Activated naive CD8-positive, alpha-beta T cell (primary cell): ENCODE measurements around the gene SCP2.

ENCODE experiments used
- H3K27ac Mint-ChIP-seq: one replicate; pipeline ENCODE4 v1.8.0; 2021; ENCODE audit warnings: mixed read lengths
- H3K27me3 Mint-ChIP-seq: one replicate; pipeline ENCODE4 v1.8.0; 2021; ENCODE audit warnings: mixed read lengths
- H3K36me3 Mint-ChIP-seq: one replicate; pipeline ENCODE4 v1.8.0; 2021; ENCODE audit warnings: mixed read lengths
- H3K4me1 Mint-ChIP-seq: one replicate; pipeline ENCODE4 v1.8.0; 2021; ENCODE audit warnings: low read depth, mixed read lengths
- H3K4me3 Mint-ChIP-seq: one replicate; pipeline ENCODE4 v1.8.0; 2021; ENCODE audit warnings: mild to moderate bottlenecking, mixed read lengths
- H3K9me3 Mint-ChIP-seq: one replicate; pipeline ENCODE4 v1.8.0; 2021; ENCODE audit warnings: low read depth, mixed read lengths

The SCP2 gene

GRCh38 chr1:53081384-53082066 is 154.4 kb downstream of the SCP2 start:
- no peaks in the 10 kb centered on the region for H3K4me1 Mint-ChIP-seq
- no peak overlapping the region for H3K27ac Mint-ChIP-seq
- H3K27me3 Mint-ChIP-seq, result no peaks in the 10 kb centered on the region
- no peak overlapping the region for H3K4me3 Mint-ChIP-seq
- no peaks in the 10 kb centered on the region for H3K36me3 Mint-ChIP-seq
- H3K9me3 Mint-ChIP-seq, result no peaks in the 10 kb centered on the region

- no peaks in the 10 kb centered on the region for H3K27me3 Mint-ChIP-seq
- H3K9me3 Mint-ChIP-seq, result no peaks in the 10 kb centered on the region
- H3K36me3 Mint-ChIP-seq, result no peaks in the 10 kb centered on the region
- no peaks in the 10 kb centered on the region for H3K4me1 Mint-ChIP-seq
- H3K4me3 Mint-ChIP-seq, result no peak overlapping the region
- H3K27ac Mint-ChIP-seq, result no peak overlapping the region
These were observed 155.9 kb downstream of the SCP2 start for GRCh38 chr1:53082826-53083455.

GRCh38 chr1:53083636-53084588 is 156.8 kb downstream of the SCP2 start:
- H3K27ac Mint-ChIP-seq, result no peak overlapping the region
- no peaks in the 10 kb centered on the region for H3K27me3 Mint-ChIP-seq
- no peaks in the 10 kb centered on the region for H3K36me3 Mint-ChIP-seq
- no peak overlapping the region for H3K4me3 Mint-ChIP-seq
- H3K4me1 Mint-ChIP-seq, result no peaks in the 10 kb centered on the region
- no peaks in the 10 kb centered on the region for H3K9me3 Mint-ChIP-seq

GRCh38 chr1:53084589-53084971 is 157.5 kb downstream of the SCP2 start:
- Mint-ChIP-seq H3K36me3 (no peaks in the 10 kb centered on the region), H3K4me1 (no peaks in the 10 kb centered on the region), H3K27me3 (no peaks in the 10 kb centered on the region), H3K4me3 (no peak overlapping the region), H3K27ac (no peak overlapping the region), H3K9me3 (no peaks in the 10 kb centered on the region)

GRCh38 chr1:53085405-53085804 is 158.3 kb downstream of the SCP2 start:
- Mint-ChIP-seq H3K27ac (no peak overlapping the region), H3K27me3 (no peaks in the 10 kb centered on the region), H3K9me3 (no peaks in the 10 kb centered on the region), H3K4me1 (no peaks in the 10 kb centered on the region), H3K36me3 (no peaks in the 10 kb centered on the region), H3K4me3 (no peak overlapping the region)

GRCh38 chr1:53086491-53087070 is 159.5 kb downstream of the SCP2 start:
- no peak overlapping the region for H3K27ac Mint-ChIP-seq
- H3K9me3 Mint-ChIP-seq, result no peaks in the 10 kb centered on the region
- no peaks in the 10 kb centered on the region for H3K4me1 Mint-ChIP-seq
- no peak overlapping the region for H3K4me3 Mint-ChIP-seq
- no peaks in the 10 kb centered on the region for H3K27me3 Mint-ChIP-seq
- no peaks in the 10 kb centered on the region for H3K36me3 Mint-ChIP-seq

- H3K9me3 Mint-ChIP-seq, result no peaks in the 10 kb centered on the region
- H3K4me3 Mint-ChIP-seq, result no peak overlapping the region
These were observed 160.5 kb downstream of the SCP2 start for GRCh38 chr1:53087332-53088285.

GRCh38 chr1:53088616-53089300 is 161.7 kb downstream of the SCP2 start:
- Mint-ChIP-seq H3K9me3 (no peaks in the 10 kb centered on the region), H3K4me1 (no peaks in the 10 kb centered on the region), H3K27me3 (no peaks in the 10 kb centered on the region), H3K36me3 (no peaks in the 10 kb centered on the region), H3K27ac (no peak overlapping the region), H3K4me3 (no peak overlapping the region)

More at GRCh38 chr1:53087332-53088285, 160.5 kb downstream of the SCP2 start:
- Mint-ChIP-seq H3K27me3 (no peaks in the 10 kb centered on the region), H3K4me1 (no peaks in the 10 kb centered on the region), H3K27ac (no peak overlapping the region), H3K36me3 (no peaks in the 10 kb centered on the region)

GRCh38 chr1:53089478-53090226 is 162.6 kb downstream of the SCP2 start:
- no peaks in the 10 kb centered on the region for H3K9me3 Mint-ChIP-seq
- no peak overlapping the region for H3K4me3 Mint-ChIP-seq
- no peaks in the 10 kb centered on the region for H3K27me3 Mint-ChIP-seq
- H3K36me3 Mint-ChIP-seq, result no peaks in the 10 kb centered on the region
- H3K27ac Mint-ChIP-seq, result no peak overlapping the region
- H3K4me1 Mint-ChIP-seq, result no peaks in the 10 kb centered on the region

DNA sequence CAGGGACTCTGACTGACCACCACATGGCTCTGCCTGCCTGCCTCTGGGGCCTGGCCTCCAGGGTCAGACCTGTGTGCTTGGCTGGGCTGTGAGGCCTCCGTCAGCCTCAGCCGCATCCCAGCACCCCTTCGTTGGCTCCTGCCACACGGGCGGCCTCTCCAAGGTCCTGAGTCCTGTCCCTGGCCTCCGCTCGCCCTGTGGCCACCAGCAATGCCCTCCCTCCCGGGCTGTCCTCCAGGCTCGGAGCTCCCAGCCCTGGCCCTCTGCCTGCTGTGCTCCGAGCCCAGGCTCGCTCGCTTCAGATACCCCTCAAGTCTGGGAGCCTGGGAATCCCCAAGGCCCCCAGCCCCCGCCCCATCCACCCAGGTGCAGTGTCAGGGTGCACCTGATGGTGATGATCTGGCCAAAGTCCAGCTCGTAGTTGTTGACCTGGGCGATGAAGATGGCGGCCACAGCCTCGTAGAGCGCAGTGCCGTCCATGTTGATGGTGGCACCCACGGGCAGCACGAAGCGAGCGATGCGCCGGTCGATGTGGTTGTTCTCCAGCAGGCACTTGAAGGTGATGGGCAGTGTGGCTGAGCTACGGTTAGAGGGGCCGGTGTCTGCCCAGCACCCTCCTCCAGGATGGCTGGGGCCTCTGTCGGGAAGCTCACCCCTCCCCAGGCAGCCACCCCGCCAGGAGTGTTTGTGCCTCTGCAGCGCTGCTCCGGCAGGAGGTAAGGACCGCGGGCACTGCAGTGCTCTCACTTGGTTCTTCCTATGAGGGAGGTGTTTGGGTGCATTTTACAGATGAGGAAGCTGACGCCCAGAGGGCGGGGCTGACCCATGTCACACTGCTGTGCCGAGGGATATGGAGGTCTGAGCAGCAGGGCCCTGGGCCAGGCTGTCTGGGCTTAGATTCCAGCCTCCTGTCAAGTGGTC is 163.4 kb downstream of the SCP2 start:
- Mint-ChIP-seq H3K4me1 (no peaks in the 10 kb centered on the region), H3K27me3 (no peaks in the 10 kb centered on the region), H3K9me3 (no peaks in the 10 kb centered on the region), H3K27ac (no peak overlapping the region), H3K4me3 (no peak overlapping the region), H3K36me3 (no peaks in the 10 kb centered on the region)

DNA sequence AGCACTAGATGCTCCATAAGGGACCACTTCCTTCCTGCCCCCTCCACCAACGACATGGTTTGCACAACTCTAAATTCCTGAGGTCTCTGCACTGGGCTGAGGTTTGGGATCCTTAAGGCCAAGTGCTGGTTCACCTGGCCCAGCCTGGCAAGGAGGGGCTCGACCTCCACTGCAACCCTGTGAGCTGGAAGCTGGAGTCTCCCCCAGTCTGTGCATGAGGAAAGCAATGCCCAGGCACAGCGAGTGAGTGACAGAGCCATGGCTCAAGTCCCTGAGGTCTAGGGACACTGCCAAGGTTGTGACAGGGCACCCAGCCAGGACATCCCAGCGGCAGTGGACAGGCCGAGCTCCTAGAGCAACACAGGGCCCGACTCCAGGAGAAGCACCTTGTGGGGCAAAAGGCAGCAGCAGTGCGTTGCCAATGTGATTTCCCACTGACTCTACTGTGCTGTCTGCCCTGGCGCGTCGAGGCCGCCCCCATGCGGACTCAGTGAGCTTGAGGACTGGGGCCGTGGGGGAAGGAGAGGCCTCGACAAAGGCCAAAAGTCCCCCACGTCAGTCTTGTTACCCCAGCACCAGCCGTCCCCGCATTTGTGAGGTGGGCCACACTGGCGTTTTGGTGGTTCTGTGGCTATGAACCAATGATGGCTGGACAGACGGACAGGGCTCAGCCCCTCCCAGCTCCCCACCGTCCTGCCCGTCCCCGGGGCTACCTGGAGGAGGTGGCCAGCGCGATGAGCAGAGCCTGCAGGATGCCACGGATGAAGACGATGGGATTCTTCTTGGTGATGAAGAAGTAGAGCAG is 165.0 kb downstream of the SCP2 start:
- Mint-ChIP-seq H3K4me3 (no peak overlapping the region), H3K27me3 (no peaks in the 10 kb centered on the region), H3K4me1 (no peaks in the 10 kb centered on the region), H3K36me3 (no peaks in the 10 kb centered on the region), H3K27ac (no peak overlapping the region), H3K9me3 (no peaks in the 10 kb centered on the region)
